ENCODE measurements around the gene RNF115.

The RNF115 gene

GRCh38 chr1:145788580-145788979 is 35.3 kb downstream of the RNF115 start:
- DNase-seq (ENCODE audit: low spot score), result no peak
- in situ Hi-C loops (cut with MboI; ENCODE audit: low pct_unique_long_range_greater_than_20kb, low sequenced_read_pairs, unreplicated experiment), result no loop called here
- no peak for TF ChIP-seq CTCF (IDR thresholded peaks at IDR 0.05; ENCODE audit: extremely low read depth, insufficient read depth, missing control alignments)

- TF ChIP-seq CTCF (IDR thresholded peaks at IDR 0.05; ENCODE audit: extremely low read depth, insufficient read depth, missing control alignments), result no peak
- in situ Hi-C loops (cut with MboI; ENCODE audit: low pct_unique_long_range_greater_than_20kb, low sequenced_read_pairs, unreplicated experiment), result no loop called here
- no peak for DNase-seq (ENCODE audit: low spot score)
Measured at GRCh38 chr1:145786271-145786670, 37.6 kb downstream of the RNF115 start.

- in situ Hi-C loops (cut with MboI; ENCODE audit: low pct_unique_long_range_greater_than_20kb, low sequenced_read_pairs, unreplicated experiment), result no loop called here
- no peak for DNase-seq (ENCODE audit: low spot score)
- no peak for TF ChIP-seq CTCF (IDR thresholded peaks at IDR 0.05; ENCODE audit: extremely low read depth, insufficient read depth, missing control alignments)
Measured at GRCh38 chr1:145785547-145785946, 38.3 kb downstream of the RNF115 start.

GRCh38 chr1:145784409-145784808 is 39.5 kb downstream of the RNF115 start:
- in situ Hi-C loops (cut with MboI; ENCODE audit: low pct_unique_long_range_greater_than_20kb, low sequenced_read_pairs, unreplicated experiment), result no loop called here
- DNase-seq (ENCODE audit: low spot score), result no peak
- no peak for TF ChIP-seq CTCF (IDR thresholded peaks at IDR 0.05; ENCODE audit: extremely low read depth, insufficient read depth, missing control alignments)

- in situ Hi-C loops (cut with MboI; ENCODE audit: low pct_unique_long_range_greater_than_20kb, low sequenced_read_pairs, unreplicated experiment), result no loop called here
- DNase-seq (ENCODE audit: low spot score), result no peak
- no peak for TF ChIP-seq CTCF (IDR thresholded peaks at IDR 0.05; ENCODE audit: extremely low read depth, insufficient read depth, missing control alignments)
Measured at GRCh38 chr1:145782272-145783099, 41.4 kb downstream of the RNF115 start.

- in situ Hi-C loops (cut with MboI; ENCODE audit: low pct_unique_long_range_greater_than_20kb, low sequenced_read_pairs, unreplicated experiment), result no loop called here
- no peak for DNase-seq (ENCODE audit: low spot score)
- TF ChIP-seq CTCF (IDR thresholded peaks at IDR 0.05; ENCODE audit: extremely low read depth, insufficient read depth, missing control alignments), result no peak
Measured at GRCh38 chr1:145778146-145778540, 45.8 kb downstream of the RNF115 start.
